ENCODE results near the gene ITFG2. TPM values are rescaled to one million over a fixed set of nuclear protein-coding genes. Genes with fewer than 3 reads are reported as not detected.

The ITFG2 gene
- total RNA-seq, 1 experiment from 2014 or later, result 28.1 TPM

- TF ChIP-seq CTCF (IDR thresholded peaks at IDR 0.05; ENCODE audit: unreplicated experiment), result no peak
- Mint-ChIP-seq H3K4me3 (ENCODE audit: unreplicated experiment) (no peak overlapping the region), H3K27me3 (ENCODE audit: insufficient read depth, unreplicated experiment) (no peaks in the 10 kb centered on the region), H3K9me3 (ENCODE audit: unreplicated experiment) (no peaks in the 10 kb centered on the region), H3K4me1 (ENCODE audit: insufficient read depth, unreplicated experiment) (no peaks in the 10 kb centered on the region), H3K27ac (ENCODE audit: low read depth, unreplicated experiment) (no peak overlapping the region), H3K36me3 (ENCODE audit: insufficient read depth, unreplicated experiment) (peaks cover 5% of the 10 kb centered on the region)
- POLR2A ChIA-PET, result no interaction called here
- DNase-seq (ENCODE audit: unreplicated experiment), result no peak
- BruUV-seq (replicated peaks), result no TSS peak
- intact Hi-C loops (cut with micrococcal nuclease), result no loop called here
- CTCF ChIA-PET, result interaction anchor here (0.6 kb wide), 1 partner anchor 165 kb away, joined by 4 read pairs; no protein-coding TSS in a partner anchor
These were observed 28.7 kb downstream of the ITFG2 start for GRCh38 chr12:2841056-2841650.

- Mint-ChIP-seq H3K36me3 (ENCODE audit: insufficient read depth, unreplicated experiment) (peaks cover 5% of the 10 kb centered on the region), H3K9me3 (ENCODE audit: unreplicated experiment) (no peaks in the 10 kb centered on the region), H3K27me3 (ENCODE audit: insufficient read depth, unreplicated experiment) (no peaks in the 10 kb centered on the region), H3K4me3 (ENCODE audit: unreplicated experiment) (no peak overlapping the region), H3K4me1 (ENCODE audit: insufficient read depth, unreplicated experiment) (no peaks in the 10 kb centered on the region), H3K27ac (ENCODE audit: low read depth, unreplicated experiment) (no peak overlapping the region)
- TF ChIP-seq CTCF (IDR thresholded peaks at IDR 0.05; ENCODE audit: unreplicated experiment), result no peak
- ChIA-PET POLR2A (no interaction called here), CTCF (interaction anchor here (3.3 kb wide), 1 partner anchor 11 kb away, joined by 21 read pairs; no protein-coding TSS in a partner anchor)
- no peak for DNase-seq (ENCODE audit: unreplicated experiment)
- no TSS peak for BruUV-seq (replicated peaks)
- intact Hi-C loops (cut with micrococcal nuclease), result no loop called here
These were observed 30.5 kb downstream of the ITFG2 start for GRCh38 chr12:2842948-2843347.

GRCh38 chr12:2844786-2845185, 32.3 kb downstream of the ITFG2 start:
- Mint-ChIP-seq H3K27ac (ENCODE audit: low read depth, unreplicated experiment) (no peak overlapping the region), H3K36me3 (ENCODE audit: insufficient read depth, unreplicated experiment) (peaks cover under 1% of the 10 kb centered on the region), H3K4me3 (ENCODE audit: unreplicated experiment) (no peak overlapping the region), H3K9me3 (ENCODE audit: unreplicated experiment) (no peaks in the 10 kb centered on the region), H3K4me1 (ENCODE audit: insufficient read depth, unreplicated experiment) (no peaks in the 10 kb centered on the region), H3K27me3 (ENCODE audit: insufficient read depth, unreplicated experiment) (no peaks in the 10 kb centered on the region)
- intact Hi-C loops (cut with micrococcal nuclease), result no loop called here
- ChIA-PET POLR2A (interaction anchor here (0.7 to 1.5 kb wide), 4 partner anchors 9 to 32 kb away, joined by 3 to 6 read pairs (median 5); partner anchors contain the start of genes FOXM1 and RHNO1), CTCF (interaction anchor here (0.9 to 3.3 kb wide), 2 partner anchors 9 to 11 kb away, joined by 3 to 21 read pairs; no protein-coding TSS in a partner anchor)
- no peak for TF ChIP-seq CTCF (IDR thresholded peaks at IDR 0.05; ENCODE audit: unreplicated experiment)
- no peak for DNase-seq (ENCODE audit: unreplicated experiment)
- BruUV-seq (replicated peaks), result no TSS peak

GRCh38 chr12:2845280-2845679, 32.8 kb downstream of the ITFG2 start:
- Mint-ChIP-seq H3K9me3 (ENCODE audit: unreplicated experiment) (no peaks in the 10 kb centered on the region), H3K27ac (ENCODE audit: low read depth, unreplicated experiment) (no peak overlapping the region), H3K27me3 (ENCODE audit: insufficient read depth, unreplicated experiment) (no peaks in the 10 kb centered on the region), H3K36me3 (ENCODE audit: insufficient read depth, unreplicated experiment) (no peaks in the 10 kb centered on the region), H3K4me1 (ENCODE audit: insufficient read depth, unreplicated experiment) (no peaks in the 10 kb centered on the region), H3K4me3 (ENCODE audit: unreplicated experiment) (no peak overlapping the region)
- no TSS peak for BruUV-seq (replicated peaks)
- intact Hi-C loops (cut with micrococcal nuclease), result no loop called here
- no peak for TF ChIP-seq CTCF (IDR thresholded peaks at IDR 0.05; ENCODE audit: unreplicated experiment)
- ChIA-PET POLR2A (interaction anchor here (0.7 to 1.1 kb wide), 3 partner anchors 9 to 19 kb away, joined by 3 to 6 read pairs (median 6); no protein-coding TSS in a partner anchor), CTCF (interaction anchor here (0.9 to 3.3 kb wide), 2 partner anchors 9 to 12 kb away, joined by 3 to 21 read pairs; no protein-coding TSS in a partner anchor)
- no peak for DNase-seq (ENCODE audit: unreplicated experiment)
